ACC112 (cell line): Measurements from ENCODE around the gene MIOX.

Source experiments
- H2AFZ ChIP-seq: fragments of 200-600 bp; sonication (generic); one replicate; pipeline ENCODE4 v1.6.0; 2017; ENCODE audit warnings: antibody characterized with exemption, low read length; ENCODE audit not compliant: unreplicated experiment
- H3K27ac ChIP-seq: fragments of 200-600 bp; sonication (generic); 2 replicates; pipeline ENCODE4 v1.5.1; 2014; ENCODE audit warnings: low read depth, mild to moderate bottlenecking, antibody characterized with exemption, low read length, moderate library complexity
- H3K27me3 ChIP-seq: fragments of 200-600 bp; sonication (generic); 2 replicates; pipeline ENCODE4 v1.6.1; 2014; ENCODE audit warnings: mild to moderate bottlenecking, antibody characterized with exemption, low read length, moderate library complexity, mixed read lengths; ENCODE audit not compliant: insufficient read depth
- H3K36me3 ChIP-seq: fragments of 200-600 bp; sonication (generic); 2 replicates; pipeline ENCODE4 v1.6.1; 2016; ENCODE audit warnings: mild to moderate bottlenecking, antibody characterized with exemption, low read length, moderate library complexity, mixed read lengths; ENCODE audit not compliant: insufficient read depth
- H3K4me1 ChIP-seq: fragments of 200-600 bp; sonication (generic); one replicate; pipeline ENCODE4 v1.6.1; 2016; ENCODE audit warnings: low read length, mixed read lengths; ENCODE audit not compliant: insufficient read depth, unreplicated experiment, control insufficient read depth
- H3K4me3 ChIP-seq: fragments of 200-600 bp; sonication (generic); 2 replicates; pipeline ENCODE4 v1.5.1; 2014; ENCODE audit warnings: mild to moderate bottlenecking, low read depth, low read length
- H3K79me2 ChIP-seq: fragments of 200-600 bp; sonication (generic); one replicate; pipeline ENCODE4 v1.6.0; 2016; ENCODE audit warnings: low read length; ENCODE audit not compliant: control insufficient read depth, unreplicated experiment, insufficient read depth

MIOX gene

DNA sequence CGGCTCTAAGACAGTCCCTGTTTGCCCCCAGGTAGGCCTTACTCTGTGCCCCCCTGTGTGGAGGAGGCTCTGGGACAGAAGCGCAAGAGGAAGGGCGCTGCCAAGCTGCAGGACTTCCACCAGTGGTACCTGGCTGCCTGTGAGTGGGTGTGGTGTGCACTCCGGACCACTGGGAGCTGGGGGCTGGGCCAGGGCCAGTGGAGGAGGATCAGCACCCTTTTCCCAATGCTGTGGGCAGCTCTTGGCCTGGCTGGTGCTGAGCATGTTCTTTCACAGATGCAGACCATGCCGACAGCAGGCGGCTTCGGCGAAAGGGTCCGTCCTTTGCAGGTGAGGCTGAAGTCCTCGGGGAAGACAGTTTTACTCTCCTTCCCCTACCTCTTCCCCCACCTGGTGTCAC, 35.1 kb downstream of the MIOX start:
- Histone ChIP-seq H3K4me3 (no peak overlapping the region), H3K36me3 (no peaks in the 10 kb centered on the region), H3K4me1 (peaks cover 6% of the 10 kb centered on the region), H3K27me3 (no peaks in the 10 kb centered on the region), H2AFZ (no peak overlapping the region), H3K79me2 (peaks cover 5% of the 10 kb centered on the region), H3K27ac (no peak overlapping the region)

DNA sequence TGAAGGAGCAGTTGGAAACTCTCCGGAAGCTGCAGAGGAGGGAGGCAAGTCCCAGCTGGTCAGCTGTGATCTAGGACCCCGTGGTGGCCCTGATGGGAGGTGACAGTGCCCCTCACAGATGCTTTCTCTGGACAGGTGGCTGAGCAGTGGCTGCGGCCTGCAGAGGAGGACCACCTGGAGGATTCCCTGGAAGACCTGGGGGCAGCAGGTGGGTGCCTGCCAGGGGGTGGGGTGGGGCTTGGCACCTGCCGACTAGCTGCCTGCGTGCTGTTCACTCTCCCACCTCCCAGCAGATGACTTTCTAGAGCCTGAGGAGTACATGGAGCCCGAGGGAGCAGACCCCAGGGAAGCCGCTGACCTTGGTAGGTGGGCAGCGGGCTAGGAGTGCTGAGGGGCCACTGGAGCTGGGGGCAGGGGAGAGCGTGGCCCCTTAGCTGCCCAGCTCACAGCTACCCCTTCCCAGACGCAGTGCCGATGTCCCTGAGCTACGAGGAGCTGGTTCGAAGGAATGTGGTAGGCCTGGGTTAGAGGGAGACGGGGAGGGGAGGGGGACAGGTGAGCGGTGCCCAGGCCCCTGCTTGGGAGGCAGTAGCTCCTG, 35.6 kb downstream of the MIOX start:
- no peak overlapping the region for H3K27ac ChIP-seq
- peaks cover 5% of the 10 kb centered on the region for H3K79me2 ChIP-seq
- no peak overlapping the region for H2AFZ ChIP-seq
- no peaks in the 10 kb centered on the region for H3K36me3 ChIP-seq
- no peak overlapping the region for H3K4me3 ChIP-seq
- H3K27me3 ChIP-seq, result no peaks in the 10 kb centered on the region
- H3K4me1 ChIP-seq, result peaks cover 9% of the 10 kb centered on the region

DNA sequence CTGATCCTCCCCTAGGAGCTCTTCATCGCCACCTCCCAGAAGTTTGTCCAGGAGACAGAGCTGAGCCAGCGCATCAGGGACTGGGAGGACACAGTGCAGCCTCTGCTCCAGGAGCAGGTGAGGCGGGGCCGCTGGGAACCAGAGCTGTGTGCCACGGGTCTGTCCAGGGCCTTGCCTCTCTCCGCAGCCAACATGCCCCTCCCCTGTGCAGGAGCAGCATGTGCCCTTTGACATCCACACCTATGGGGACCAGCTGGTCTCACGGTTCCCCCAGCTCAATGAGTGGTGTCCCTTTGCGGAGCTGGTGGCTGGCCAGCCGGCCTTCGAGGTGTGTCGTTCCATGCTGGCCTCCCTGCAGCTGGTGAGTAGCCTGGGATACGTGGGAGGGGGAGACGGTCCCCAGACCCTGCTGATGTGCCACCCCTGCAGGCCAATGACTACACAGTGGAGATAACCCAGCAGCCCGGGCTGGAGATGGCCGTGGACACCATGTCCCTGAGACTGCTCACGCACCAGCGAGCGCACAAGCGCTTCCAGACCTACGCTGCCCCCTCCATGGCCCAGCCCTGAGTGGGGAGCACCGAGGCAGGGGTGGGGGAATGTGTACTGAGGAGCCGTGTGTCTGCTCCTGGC, 36.3 kb downstream of the MIOX start:
- H3K36me3 ChIP-seq, result no peaks in the 10 kb centered on the region

DNA sequence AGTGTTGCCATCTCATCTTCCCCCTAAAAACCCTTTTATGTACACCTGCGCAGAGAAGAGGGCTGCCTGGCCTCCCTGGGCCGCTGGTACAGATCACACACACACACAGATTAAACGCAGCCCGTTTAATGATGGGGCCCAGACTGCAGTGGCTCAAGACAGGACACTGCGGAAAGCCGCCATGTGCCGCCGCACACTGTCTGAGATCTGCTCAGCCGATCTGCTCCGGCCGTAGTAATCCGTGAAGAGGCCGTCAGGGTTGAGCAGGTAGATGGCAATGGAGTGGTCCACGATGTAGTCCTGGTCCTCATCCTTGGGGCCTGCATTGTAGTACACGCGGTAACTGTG, 36.8 kb downstream of the MIOX start:
- peaks cover 5% of the 10 kb centered on the region for H3K79me2 ChIP-seq
- no peak overlapping the region for H2AFZ ChIP-seq
- H3K4me3 ChIP-seq, result no peak overlapping the region; the same call in 1 of the 2 replicates
- H3K27ac ChIP-seq, result no peak overlapping the region
- H3K4me1 ChIP-seq, result peaks cover 14% of the 10 kb centered on the region
- H3K27me3 ChIP-seq, result no peaks in the 10 kb centered on the region
- no peaks in the 10 kb centered on the region for H3K36me3 ChIP-seq

More for the DNA sequence above, 36.3 kb downstream of the MIOX start:
- peaks cover 11% of the 10 kb centered on the region for H3K4me1 ChIP-seq
- H3K79me2 ChIP-seq, result peaks cover 5% of the 10 kb centered on the region
- H3K27me3 ChIP-seq, result no peaks in the 10 kb centered on the region
- no peak overlapping the region for H3K4me3 ChIP-seq
- no peak overlapping the region for H3K27ac ChIP-seq
- no peak overlapping the region for H2AFZ ChIP-seq

DNA sequence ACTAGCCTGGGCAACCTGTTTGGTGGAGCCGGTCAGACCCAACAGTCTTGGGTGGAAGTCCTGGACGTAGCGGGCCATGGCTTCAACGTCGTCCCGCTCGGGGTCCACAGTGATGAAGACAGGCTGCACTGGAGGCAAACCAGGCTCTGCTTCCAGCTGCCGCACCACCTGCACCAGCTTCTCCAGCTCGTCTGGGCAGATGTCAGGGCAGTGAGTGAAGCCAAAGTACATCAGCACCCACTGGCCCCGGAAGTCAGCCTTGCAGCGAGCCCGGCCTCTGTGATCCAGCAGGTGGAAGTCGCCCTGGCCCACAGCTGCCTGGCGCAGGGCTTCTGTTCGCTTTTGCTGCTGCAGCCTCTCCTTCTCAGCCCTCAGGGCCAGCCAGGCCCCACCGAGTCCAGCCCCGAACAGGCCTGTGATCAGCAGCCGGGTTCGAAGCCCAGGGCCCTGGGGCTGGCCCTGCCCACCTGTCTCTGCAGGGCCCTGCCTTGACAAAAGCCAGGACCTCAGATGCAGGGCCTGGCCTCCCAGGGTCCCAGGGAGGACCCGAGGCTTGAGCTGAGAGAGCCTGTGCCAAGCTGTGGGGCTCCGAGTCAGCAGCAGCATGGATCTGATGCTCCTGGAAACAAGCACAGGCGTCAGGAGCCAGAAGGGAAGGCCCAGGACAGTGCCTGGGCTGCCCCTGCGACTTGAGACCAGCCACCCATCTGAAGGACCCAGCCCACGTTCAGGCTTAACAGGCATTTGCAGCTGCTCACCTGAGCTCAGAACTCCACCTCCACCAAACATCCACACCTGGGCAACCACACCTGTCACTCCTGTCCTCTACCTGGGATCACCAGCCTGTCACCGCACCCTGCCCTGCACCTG, 37.4 kb downstream of the MIOX start:
- Histone ChIP-seq H3K36me3 (no peaks in the 10 kb centered on the region), H2AFZ (no peak overlapping the region), H3K27ac (no peak overlapping the region), H3K27me3 (no peaks in the 10 kb centered on the region), H3K79me2 (peaks cover 9% of the 10 kb centered on the region), H3K4me1 (peaks cover 16% of the 10 kb centered on the region), H3K4me3 (peak overlapping the region; percentile 79)

DNA sequence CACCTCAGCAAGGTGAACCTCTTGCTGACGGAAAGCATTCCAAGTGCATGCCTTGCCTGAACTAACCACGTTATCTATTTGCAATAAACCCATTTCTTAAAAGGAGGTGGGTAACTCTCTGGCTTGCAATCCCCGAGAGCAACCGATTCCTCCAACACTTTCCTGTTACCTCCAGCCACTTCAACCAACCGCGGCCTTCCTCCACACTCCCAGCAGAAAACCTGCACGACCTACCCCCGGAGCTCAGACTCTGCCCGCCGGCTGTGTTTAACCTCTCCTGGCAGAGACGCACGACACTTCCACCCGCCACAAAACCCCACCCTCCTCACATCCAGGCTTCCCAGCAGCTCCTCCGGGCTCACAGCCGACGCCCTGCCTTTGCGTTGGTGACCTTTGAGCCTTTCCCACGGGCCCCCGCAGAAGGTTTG, 38.0 kb downstream of the MIOX start:
- H3K27ac ChIP-seq, result peak overlapping the region; percentile 82
- H3K4me1 ChIP-seq, result peaks cover 16% of the 10 kb centered on the region
- no peak overlapping the region for H2AFZ ChIP-seq
- H3K79me2 ChIP-seq, result peaks cover 15% of the 10 kb centered on the region
- H3K4me3 ChIP-seq, result peak overlapping the region; percentile 79
- H3K36me3 ChIP-seq, result no peaks in the 10 kb centered on the region
- no peaks in the 10 kb centered on the region for H3K27me3 ChIP-seq

DNA sequence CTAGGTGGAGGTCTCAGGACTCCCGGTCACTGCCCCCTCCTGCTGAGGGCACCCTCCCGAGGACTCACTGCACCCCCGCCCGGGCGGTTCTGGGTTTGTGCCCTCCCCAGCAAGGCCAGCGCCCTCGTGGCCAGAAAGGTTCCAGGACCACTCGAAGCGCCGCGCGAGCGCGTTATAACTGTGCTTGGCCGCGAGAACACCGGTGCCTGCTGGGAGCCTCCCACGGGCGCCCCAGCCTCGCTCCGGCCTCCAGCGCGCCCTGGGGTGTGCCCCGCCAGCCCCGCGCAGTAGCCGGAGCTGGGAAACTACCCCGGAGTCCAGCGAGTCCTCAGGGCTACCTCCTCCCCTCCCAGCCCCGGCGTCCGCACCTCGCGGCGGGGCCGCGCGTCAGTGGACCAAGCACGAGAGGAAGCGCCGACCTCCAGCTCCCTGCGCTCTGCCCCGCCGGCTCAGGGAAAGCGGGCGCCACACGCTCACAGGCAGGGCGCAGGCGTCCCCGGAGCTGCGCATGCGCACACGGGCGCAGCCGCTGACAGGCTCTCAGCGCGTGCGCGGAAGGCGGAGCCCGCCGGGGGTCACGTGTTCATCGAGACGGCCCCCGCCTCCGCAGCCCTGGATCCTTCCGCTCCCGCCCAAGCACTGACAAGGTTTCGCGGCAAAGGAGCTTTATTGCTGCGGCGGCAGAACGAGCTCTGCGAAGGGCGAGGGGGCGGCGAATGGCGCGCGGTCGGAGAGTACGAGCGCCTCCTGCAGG, 38.6 kb downstream of the MIOX start, which contains the start of gene SCO2:
SCO2 (minus strand) TSS at position 495 of the 754 bp plus-strand sequence. CDS start 1,187 bp downstream, outside the sequence.
- Histone ChIP-seq H3K4me3 (peak within 1 kb of the TSS; percentile 79), H2AFZ (no peak within 1 kb of the TSS), H3K27ac (peak within 1 kb of the TSS; percentile 82), H3K79me2 (peaks cover 16% of the 10 kb centered on the region), H3K4me1 (peaks cover 16% of the 10 kb centered on the region), H3K27me3 (no peaks in the 10 kb centered on the region), H3K36me3 (no peaks in the 10 kb centered on the region)

DNA sequence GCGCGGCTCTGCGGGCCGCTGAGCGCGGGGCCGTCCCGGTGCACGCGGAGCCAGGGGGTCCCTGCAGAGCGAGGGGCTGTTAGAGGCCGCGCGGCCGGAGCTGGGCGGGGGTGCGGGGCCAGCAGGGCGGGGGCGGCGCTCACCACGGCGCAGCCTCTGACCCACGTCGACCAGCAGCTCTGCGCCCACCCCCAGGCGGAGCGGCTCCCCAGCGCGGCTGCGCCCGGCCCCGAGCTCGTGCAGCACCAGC, 39.1 kb downstream of the MIOX start:
- Histone ChIP-seq H3K4me3 (peak overlapping the region; percentile 79), H3K79me2 (peaks cover 16% of the 10 kb centered on the region), H3K27ac (peak overlapping the region; percentile 82), H3K4me1 (peaks cover 16% of the 10 kb centered on the region), H2AFZ (no peak overlapping the region), H3K36me3 (no peaks in the 10 kb centered on the region), H3K27me3 (no peaks in the 10 kb centered on the region)

DNA sequence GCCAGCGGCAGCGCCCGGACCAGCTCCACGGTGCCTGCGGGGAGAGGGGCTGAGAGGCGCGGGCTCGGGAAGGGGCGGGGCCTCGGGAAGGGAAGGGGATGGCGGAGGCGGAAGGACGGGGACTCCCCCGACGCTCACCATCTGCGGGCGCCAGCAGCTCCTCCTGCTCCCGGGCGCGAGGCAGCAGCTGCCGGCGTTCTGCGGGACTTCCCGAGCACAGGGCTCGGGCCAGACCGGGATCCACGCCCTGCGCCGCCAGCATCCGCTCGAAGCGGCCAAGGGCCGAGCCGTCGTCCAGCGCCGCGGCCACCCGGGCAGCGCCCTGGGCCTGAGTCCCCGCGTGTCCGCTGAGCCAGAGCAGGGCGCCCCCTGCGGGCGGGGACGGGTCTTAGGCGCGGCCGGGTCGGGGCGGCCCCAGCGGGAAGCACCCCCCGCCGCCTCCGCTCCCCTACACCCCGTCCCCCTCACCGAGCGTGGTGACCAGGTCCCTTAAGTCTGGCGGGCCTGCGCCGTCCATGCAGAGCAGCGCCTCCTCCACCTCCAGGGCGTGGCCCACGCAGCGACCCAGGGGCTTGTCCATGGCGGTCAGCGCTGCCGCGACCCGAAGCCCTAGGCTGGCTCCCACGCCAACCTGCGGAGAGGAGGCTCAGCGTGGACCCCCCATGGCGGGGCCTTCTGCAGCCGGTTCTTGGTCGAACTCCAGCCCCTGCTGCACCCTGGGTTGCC, 39.6 kb downstream of the MIOX start:
- Histone ChIP-seq H3K4me1 (peaks cover 16% of the 10 kb centered on the region), H2AFZ (no peak overlapping the region), H3K27me3 (no peaks in the 10 kb centered on the region), H3K4me3 (peak overlapping the region; percentile 79), H3K79me2 (peaks cover 18% of the 10 kb centered on the region), H3K36me3 (no peaks in the 10 kb centered on the region), H3K27ac (peak overlapping the region; percentile 82)
